Transverse colon (tissue), 3 donors: Measurements from ENCODE around the gene OR52E8.

ENCODE experiments used
- CTCF ChIP-seq, 5 experiments: fragments of 200-600 bp in 3 of 5; fragments of 450-650 bp in 2 of 5; sonication (generic) in 3 of 5; IDR thresholded peaks; 1 replicate in 2 of 5; 2 replicates in 3 of 5; pipeline ENCODE4 v1.5.1; 2016 to 2017; ENCODE audit warnings: antibody characterized with exemption in 5 of 5, inconsistent platforms in 3 of 5, mild to moderate bottlenecking in 2 of 5, moderate library complexity in 1 of 5
- EP300 ChIP-seq: sonication (generic); formaldehyde crosslinking; IDR thresholded peaks from one replicate; pipeline ENCODE4 v1.6.1; 2017; ENCODE audit warnings: antibody characterized with exemption, low read depth
- POLR2A ChIP-seq: fragments of 450-650 bp; IDR thresholded peaks from one replicate; pipeline ENCODE4 v1.6.1; 2016; ENCODE audit warnings: antibody characterized with exemption, mild to moderate bottlenecking, moderate library complexity

DNA sequence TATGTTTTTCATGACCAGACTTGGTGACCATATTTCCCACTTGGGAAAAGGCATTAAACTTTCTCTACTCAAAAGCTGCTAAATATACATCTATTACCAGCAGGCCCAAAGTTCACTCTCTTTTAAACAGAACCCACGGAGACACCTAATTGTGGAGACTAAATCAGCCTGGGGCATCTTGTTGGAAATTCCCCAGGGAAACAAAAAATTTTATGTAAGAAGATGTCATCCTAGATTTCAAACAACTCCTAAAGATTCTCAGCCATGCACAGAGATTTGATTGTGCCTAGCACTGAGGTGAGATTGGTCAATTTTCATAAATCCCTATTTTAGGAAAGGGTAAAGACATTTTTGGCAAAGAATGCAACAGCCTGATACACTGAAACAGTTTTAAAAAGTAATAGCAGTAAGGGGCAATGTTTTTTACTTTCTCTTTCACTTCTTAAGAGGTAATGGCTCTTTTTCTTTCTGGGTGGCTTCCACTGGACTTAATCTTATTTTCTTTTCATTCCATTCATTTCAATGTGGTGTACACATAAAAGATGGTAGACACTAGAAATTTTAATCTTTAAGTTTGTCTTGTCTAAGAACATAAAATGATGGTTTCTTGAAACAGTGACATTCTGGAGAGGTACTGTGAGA is 39.1 kb downstream of the OR52E8 start:
- no peak for TF ChIP-seq POLR2A
- TF ChIP-seq CTCF (IDR thresholded peaks at IDR 0.05): no peak
- no peak for TF ChIP-seq EP300
